ENCODE data around the gene WWC1.
"Not testable (repeated sequence)": the region's sequence is repeated elsewhere in the genome, so short reads cannot be mapped to it uniquely, and the experiment has no call there.

The WWC1 gene

GRCh38 chr5:168286386-168286785 is 5.1 kb upstream of the WWC1 start:
- peak; percentile 24 for DNase-seq (ENCODE audit: low spot score)

GRCh38 chr5:168286863-168287262 is 4.6 kb upstream of the WWC1 start:
- not testable (repeated sequence) for DNase-seq (ENCODE audit: low spot score)

GRCh38 chr5:168287362-168287761 is 4.1 kb upstream of the WWC1 start:
- DNase-seq (ENCODE audit: low spot score): no peak

GRCh38 chr5:168288349-168289245 is 2.8 kb upstream of the WWC1 start:
- peak; percentile 99 for DNase-seq (ENCODE audit: low spot score)

- no peak for DNase-seq (ENCODE audit: low spot score)
Observed at GRCh38 chr5:168290902-168291341, 523 bp upstream of the WWC1 start.

GRCh38 chr5:168291964-168292785 is 730 bp downstream of the WWC1 start:
- peak; percentile 37 for DNase-seq (ENCODE audit: low spot score)

GRCh38 chr5:168292786-168293696 is 1.6 kb downstream of the WWC1 start:
- peak; percentile 32 for DNase-seq (ENCODE audit: low spot score)

GRCh38 chr5:168295574-168296201 is 4.2 kb downstream of the WWC1 start:
- DNase-seq (ENCODE audit: low spot score): peak; percentile 91

- peak; percentile 56 for DNase-seq (ENCODE audit: low spot score)
Observed at GRCh38 chr5:168296682-168297081, 5.2 kb downstream of the WWC1 start.

- no peak for DNase-seq (ENCODE audit: low spot score)
Observed at GRCh38 chr5:168298949-168299348, 7.5 kb downstream of the WWC1 start.

- no peak for DNase-seq (ENCODE audit: low spot score)
Observed at GRCh38 chr5:168299372-168299771, 7.9 kb downstream of the WWC1 start.

GRCh38 chr5:168300326-168301182 is 9.1 kb downstream of the WWC1 start:
- no peak for DNase-seq (ENCODE audit: low spot score)

GRCh38 chr5:168301593-168302390 is 10.3 kb downstream of the WWC1 start:
- DNase-seq (ENCODE audit: low spot score): peak; percentile 96

GRCh38 chr5:168302785-168303184 is 11.3 kb downstream of the WWC1 start:
- peak; percentile 86 for DNase-seq (ENCODE audit: low spot score)

GRCh38 chr5:168303393-168304025 is 12.1 kb downstream of the WWC1 start:
- DNase-seq (ENCODE audit: low spot score): peak; percentile 71

- DNase-seq (ENCODE audit: low spot score): peak; percentile 3
Observed at GRCh38 chr5:168304349-168304748, 12.9 kb downstream of the WWC1 start.

GRCh38 chr5:168305281-168305680 is 13.8 kb downstream of the WWC1 start:
- peak; percentile 94 for DNase-seq (ENCODE audit: low spot score)

GRCh38 chr5:168307022-168307421 is 15.6 kb downstream of the WWC1 start:
- DNase-seq (ENCODE audit: low spot score): no peak
